Amniotic stem cell (primary cell): ENCODE results near the gene TNPO3.
"Not testable (repeated sequence)": the region's sequence is repeated elsewhere in the genome, so short reads cannot be mapped to it uniquely, and the experiment has no call there.

ENCODE experiments used
- DNase-seq: peaks from one replicate; lab custom pipeline; 2025; lab: John Stamatoyannopoulos, UW

Gene TNPO3

GRCh38 chr7:128961030-128961659 lies 93.8 kb downstream of the TNPO3 start:
- no peak for DNase-seq

GRCh38 chr7:128959296-128959695 lies 95.6 kb downstream of the TNPO3 start:
- no peak for DNase-seq

- no peak for DNase-seq
Measured at GRCh38 chr7:128955981-128956380, 98.9 kb downstream of the TNPO3 start.

- DNase-seq = peak; percentile 8
Measured at GRCh38 chr7:128954830-128955802, 99.8 kb downstream of the TNPO3 start.

GRCh38 chr7:128954150-128954549 lies 100.8 kb downstream of the TNPO3 start:
- DNase-seq = no peak

- DNase-seq = no peak
Measured at GRCh38 chr7:128951296-128951695, 103.6 kb downstream of the TNPO3 start.

DNA sequence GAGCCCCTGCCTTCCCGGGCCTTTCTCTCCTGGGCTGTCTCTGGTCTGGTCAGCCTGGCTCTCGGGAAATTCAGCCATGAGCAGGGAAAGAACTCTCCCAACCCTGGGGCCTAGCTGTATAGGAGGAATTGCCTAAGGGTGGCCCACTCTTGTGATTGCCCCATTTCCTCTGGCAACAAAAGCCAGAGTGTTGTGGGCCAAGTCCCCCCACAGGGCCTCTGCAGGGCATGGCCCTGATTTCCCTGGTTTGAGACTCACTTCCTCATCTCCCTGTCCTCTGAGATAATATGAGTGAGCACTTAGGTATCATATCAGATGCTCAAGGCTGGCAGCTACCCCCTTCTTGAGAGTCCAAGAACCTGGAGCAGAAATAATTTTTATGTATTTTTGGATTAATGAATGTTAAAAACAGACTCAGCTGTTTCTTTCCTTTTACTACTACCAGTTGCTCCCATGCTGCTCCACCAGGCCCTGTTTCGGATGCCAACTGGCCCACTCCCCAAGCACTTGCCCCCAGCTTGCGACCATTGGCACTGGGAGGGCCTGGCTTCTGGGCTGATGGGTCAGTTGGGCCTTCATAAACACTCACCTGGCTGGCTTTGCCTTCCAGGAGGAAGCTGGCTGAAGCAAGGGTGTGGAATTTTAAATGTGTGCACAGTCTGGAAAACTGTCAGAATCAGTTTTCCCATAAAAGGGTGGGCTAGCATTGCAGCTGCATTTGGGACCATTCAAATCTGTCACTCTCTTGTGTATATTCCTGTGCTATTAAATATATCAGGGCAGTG lies 105.7 kb downstream of the TNPO3 start:
- no peak for DNase-seq

DNA sequence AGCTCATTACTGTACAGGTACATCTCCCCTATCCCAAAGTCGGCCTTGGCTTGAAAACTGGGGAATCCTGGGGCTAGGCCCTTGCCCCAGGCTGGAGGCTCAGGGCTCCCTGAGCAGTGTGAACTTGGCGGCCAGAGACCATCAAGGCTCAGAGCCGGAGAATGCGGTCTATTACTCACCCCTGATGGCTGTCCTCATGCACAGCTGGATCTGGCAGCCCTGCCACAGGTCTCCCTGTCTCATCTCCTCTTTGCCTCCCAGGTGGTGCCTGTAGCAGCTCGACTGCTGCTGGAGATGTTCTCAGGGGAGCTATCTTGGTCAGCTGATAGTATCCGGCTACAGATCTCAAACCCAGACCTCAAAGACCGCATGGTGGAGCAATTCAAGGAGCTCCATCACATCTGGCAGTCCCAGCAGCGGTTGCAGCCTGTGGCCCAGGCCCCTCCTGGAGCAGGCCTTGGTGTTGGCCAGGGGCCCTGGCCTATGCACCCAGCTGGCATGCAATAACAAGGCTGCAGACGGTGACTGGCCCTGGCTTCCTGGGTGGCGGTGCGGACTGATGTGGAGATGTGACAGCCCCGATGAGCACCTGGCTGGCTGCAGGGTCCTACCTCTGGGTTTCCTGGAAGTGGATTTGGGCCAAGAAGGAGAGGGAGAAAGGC lies 106.5 kb downstream of the TNPO3 start:
- no peak for DNase-seq

GRCh38 chr7:128947854-128948253 lies 107.1 kb downstream of the TNPO3 start:
- no peak for DNase-seq

- DNase-seq = no peak
Measured at GRCh38 chr7:128946936-128947830, 107.7 kb downstream of the TNPO3 start.

DNA sequence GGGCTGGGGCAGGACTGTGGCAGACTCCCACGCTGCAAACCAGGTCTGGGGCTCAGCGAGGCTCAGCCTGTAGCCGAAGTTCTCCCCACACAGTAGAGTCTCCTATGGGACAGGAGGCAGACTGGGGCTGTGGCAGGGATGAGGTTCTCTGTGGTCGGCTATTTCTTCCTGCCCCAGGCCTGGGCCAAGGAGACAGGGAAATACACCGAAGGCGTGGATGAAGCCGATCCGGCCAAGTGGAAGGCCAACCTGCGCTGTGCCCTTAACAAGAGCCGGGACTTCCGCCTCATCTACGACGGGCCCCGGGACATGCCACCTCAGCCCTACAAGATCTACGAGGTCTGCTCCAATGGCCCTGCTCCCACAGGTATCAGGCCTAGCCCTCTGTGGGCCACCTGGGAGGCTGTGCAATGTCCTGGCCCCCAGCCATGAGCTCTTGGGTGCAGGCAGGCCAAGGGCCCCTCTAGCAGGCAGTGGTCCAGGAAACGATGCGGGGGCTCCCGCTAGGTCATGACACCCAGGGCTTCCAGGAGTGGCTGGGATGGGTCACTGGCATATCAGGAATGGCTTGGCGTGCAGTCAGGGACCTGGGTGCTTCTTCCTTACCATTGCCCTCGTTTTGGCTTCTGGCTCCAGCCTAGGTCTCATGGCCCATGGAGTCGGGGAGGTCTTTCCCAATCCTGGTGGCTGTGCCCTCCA lies 109.1 kb downstream of the TNPO3 start:
- DNase-seq = no peak

- DNase-seq = no peak
Measured at GRCh38 chr7:128944487-128945236, 110.2 kb downstream of the TNPO3 start.

DNA sequence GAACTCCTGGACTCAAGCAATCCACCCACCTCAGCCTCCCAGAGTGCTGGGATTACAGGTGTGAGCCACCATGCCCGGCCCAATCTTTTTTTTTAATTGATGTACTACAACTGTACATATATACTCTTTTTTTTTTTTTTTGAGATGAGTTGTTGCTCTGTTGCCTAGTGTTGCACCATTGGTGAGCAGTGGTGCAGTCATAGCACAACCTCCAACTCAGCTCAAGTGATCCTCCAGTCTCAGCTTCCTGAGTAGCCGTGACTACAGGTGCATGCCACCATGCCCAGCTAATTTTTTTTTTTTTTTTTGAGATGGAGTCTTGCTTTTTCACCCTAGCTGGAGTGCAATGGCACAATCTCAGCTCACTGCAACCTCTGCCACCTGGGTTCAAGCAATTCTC lies 111.7 kb downstream of the TNPO3 start:
- DNase-seq = not testable (repeated sequence)

DNA sequence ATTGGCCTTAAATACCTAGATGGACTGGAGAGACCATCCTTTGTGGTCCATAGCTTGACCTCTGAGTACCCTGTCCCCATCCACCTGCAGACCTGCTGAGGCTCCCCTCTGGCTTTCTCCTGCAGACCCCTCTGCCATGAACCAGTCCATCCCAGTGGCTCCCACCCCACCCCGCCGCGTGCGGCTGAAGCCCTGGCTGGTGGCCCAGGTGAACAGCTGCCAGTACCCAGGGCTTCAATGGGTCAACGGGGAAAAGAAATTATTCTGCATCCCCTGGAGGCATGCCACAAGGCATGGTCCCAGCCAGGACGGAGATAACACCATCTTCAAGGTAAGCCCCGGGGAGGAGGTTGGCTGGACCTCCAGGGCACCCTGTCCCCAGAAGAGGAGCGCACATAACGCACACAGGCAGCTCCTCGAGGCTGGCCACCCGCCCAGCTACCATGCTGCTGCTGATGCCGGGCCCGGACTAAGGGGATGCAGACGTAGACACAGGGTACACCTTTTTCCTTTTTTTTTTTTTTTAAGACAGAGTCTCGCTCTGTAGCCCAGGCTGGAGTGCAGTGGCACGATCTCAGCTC lies 112.9 kb downstream of the TNPO3 start:
- no peak for DNase-seq

GRCh38 chr7:128941323-128941890 lies 113.5 kb downstream of the TNPO3 start:
- DNase-seq = no peak

DNA sequence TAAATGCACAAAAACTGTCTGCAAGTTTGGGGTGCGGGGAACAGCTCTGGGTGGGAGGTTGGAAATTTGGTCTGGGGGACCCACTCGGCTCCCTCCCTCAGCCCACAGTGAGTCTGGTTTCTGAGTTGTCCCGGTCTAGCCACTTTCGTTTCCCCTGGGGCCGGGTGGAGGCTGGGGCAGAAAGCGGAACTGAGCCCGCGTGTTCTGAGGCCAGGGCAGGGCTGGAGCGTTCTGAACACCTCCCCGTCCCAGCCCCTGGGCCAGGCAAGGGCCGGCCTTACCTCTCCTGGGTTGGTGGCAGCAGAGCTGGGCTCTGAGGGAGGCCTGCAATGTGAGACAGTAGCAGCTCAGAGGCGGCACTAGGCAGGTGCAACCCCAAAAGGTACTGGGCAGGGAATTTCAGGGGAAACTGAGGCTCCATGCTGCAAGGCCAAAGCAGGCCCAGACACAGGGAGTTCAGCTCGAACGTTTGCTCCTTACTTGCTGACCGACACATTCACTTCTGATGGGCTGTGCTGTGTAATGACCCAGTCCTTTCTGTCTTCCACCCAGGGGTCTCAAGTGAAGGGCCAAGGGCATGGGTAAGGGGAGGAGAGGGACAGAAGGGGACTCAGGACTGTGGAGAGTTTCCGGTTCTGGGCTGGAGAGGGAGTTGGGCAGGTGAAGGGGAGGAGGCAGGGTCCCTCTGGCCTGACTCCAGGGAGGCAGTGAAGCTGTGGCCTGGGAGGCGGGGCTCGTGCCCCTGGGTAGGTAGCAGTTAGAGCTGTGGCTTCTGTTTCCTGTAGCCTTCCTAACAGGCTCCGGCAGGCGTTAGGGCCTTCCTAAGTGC lies 114.2 kb downstream of the TNPO3 start:
- DNase-seq = no peak

- DNase-seq = no peak
Measured at GRCh38 chr7:128939861-128940410, 115.0 kb downstream of the TNPO3 start.
